ENCODE results near the gene SOX12. TPM values are rescaled to one million over a fixed set of nuclear protein-coding genes. Genes with fewer than 3 reads are reported as not detected.

The SOX12 gene
- total RNA-seq, 4 donors from 2014 or later = 0.15 to 1.4 (median 0.65) TPM

- Histone ChIP-seq H3K36me3 (no peaks in the 10 kb centered on the region), H3K4me1 (peaks cover 5 to 10% of the 10 kb centered on the region in 2 donors), H3K27me3 (no peaks in the 10 kb centered on the region), H3K27ac (peak overlapping the region; percentile 5 to 66 (median 51)), H3K9me3 (no peaks in the 10 kb centered on the region), H3K4me3 (peak overlapping the region in 2 of 4 donors; percentile 53 to 54)
- DNase-seq (no peak), ATAC-seq (no peak)
- TF ChIP-seq CTCF (IDR thresholded peaks at IDR 0.05 in 4 of 5, conservative IDR thresholded peaks at IDR 0.05 in 1 of 5) = no peak
- no peak for TF ChIP-seq POLR2A (IDR thresholded peaks at IDR 0.05)
- in situ Hi-C loops (cut with MboI; ENCODE audit: low sequenced_read_pairs in 4 of 4) (no loop called here), intact Hi-C loops (cut with DNase I; ENCODE audit: low total_unique reads) (no loop called here)
These were observed 16.0 kb upstream of the SOX12 start for GRCh38 chr20:309306-309840.

- no peaks in the 10 kb centered on the region for H3K9me3 ChIP-seq
- ATAC-seq (peak; percentile 98 to 99), DNase-seq (peak; percentile 92)
- H3K27ac ChIP-seq = peak overlapping the region; percentile 5 to 66 (median 51)
- peak overlapping the region; percentile 47 to 54 (median 51) for H3K4me3 ChIP-seq
- H3K27me3 ChIP-seq = no peaks in the 10 kb centered on the region
- intact Hi-C loops (cut with DNase I; ENCODE audit: low total_unique reads) (loop anchor here (1.0 kb wide), 1 partner anchor 13 kb away; the partner anchor contains the start of gene ZCCHC3), in situ Hi-C loops (cut with MboI; ENCODE audit: low sequenced_read_pairs in 4 of 4) (no loop called here)
- TF ChIP-seq CTCF (IDR thresholded peaks at IDR 0.05 in 4 of 5, conservative IDR thresholded peaks at IDR 0.05 in 1 of 5) (no peak), POLR2A (IDR thresholded peaks at IDR 0.05) (no peak)
- peaks cover 5 to 10% of the 10 kb centered on the region in 2 donors for H3K4me1 ChIP-seq
- H3K36me3 ChIP-seq = no peaks in the 10 kb centered on the region
These were observed 15.3 kb upstream of the SOX12 start for GRCh38 chr20:309841-310644.

DNA sequence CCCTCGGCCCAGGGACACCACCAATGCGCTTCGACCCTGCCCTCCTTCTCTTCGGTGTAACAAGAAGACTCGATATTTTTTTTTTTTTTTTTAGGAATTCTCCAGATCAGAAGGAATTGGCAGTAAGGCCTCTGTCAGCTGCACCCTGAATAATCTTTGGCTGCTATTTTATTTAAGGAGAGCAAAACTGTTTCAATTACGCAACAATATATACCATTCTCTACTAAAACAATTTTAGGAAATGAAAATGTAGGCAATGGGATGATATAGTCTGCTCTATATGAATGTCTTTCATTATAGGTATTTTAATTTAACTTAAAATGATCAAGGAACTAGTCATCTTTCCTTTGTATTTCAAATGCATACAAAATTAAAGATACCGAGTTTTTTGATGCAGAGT, 14.7 kb upstream of the SOX12 start:
- no peak for ATAC-seq
- peak overlapping the region in 2 of 4 donors; percentile 2 to 7 for H3K27ac ChIP-seq
- H3K27me3 ChIP-seq = no peaks in the 10 kb centered on the region
- in situ Hi-C loops (cut with MboI; ENCODE audit: low sequenced_read_pairs in 4 of 4) (no loop called here), intact Hi-C loops (cut with DNase I; ENCODE audit: low total_unique reads) (loop anchor here (1.0 kb wide), 1 partner anchor 13 kb away; the partner anchor contains the start of gene ZCCHC3)
- TF ChIP-seq CTCF (IDR thresholded peaks at IDR 0.05 in 4 of 5, conservative IDR thresholded peaks at IDR 0.05 in 1 of 5) (no peak), POLR2A (IDR thresholded peaks at IDR 0.05) (no peak)
- H3K36me3 ChIP-seq = no peaks in the 10 kb centered on the region
- H3K4me1 ChIP-seq = peaks cover 5 to 10% of the 10 kb centered on the region in 2 donors
- DNase-seq = no peak
- H3K9me3 ChIP-seq = no peaks in the 10 kb centered on the region
- H3K4me3 ChIP-seq = peak overlapping the region; percentile 47 to 54 (median 51)

DNA sequence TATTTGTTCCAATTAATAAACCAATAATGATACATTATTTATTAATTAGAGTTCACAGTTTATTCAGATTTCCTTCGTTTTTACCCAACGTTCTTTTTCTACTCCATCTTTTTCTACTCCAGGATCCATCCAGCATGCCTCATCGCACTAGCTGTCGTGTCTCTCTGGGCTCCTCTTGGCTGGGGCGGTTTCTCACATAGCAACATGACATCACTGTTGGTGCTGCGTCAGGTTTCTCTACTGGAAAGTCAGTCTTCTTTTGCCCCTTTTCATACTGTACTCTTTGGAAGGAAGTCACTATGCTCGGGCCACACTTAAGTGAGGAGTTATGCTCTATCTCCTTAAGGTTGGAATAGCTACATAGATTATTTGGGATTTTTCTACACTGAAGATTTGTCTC, 13.7 kb upstream of the SOX12 start:
- in situ Hi-C loops (cut with MboI; ENCODE audit: low sequenced_read_pairs in 4 of 4) = no loop called here
- DNase-seq = no peak
- no peak for ATAC-seq
- intact Hi-C loops (cut with DNase I; ENCODE audit: low total_unique reads) = no loop called here
- Histone ChIP-seq H3K27me3 (no peaks in the 10 kb centered on the region), H3K4me3 (no peak overlapping the region), H3K4me1 (peaks cover 5 to 10% of the 10 kb centered on the region in 2 donors), H3K9me3 (no peaks in the 10 kb centered on the region), H3K36me3 (no peaks in the 10 kb centered on the region), H3K27ac (no peak overlapping the region)
- no peak for TF ChIP-seq CTCF (IDR thresholded peaks at IDR 0.05 in 4 of 5, conservative IDR thresholded peaks at IDR 0.05 in 1 of 5)
- no peak for TF ChIP-seq POLR2A (IDR thresholded peaks at IDR 0.05)
